Right lobe of liver (tissue), 4 donors: ENCODE data around the gene CELF4.

Experiments used
- POLR2A ChIP-seq: fragments of 450-650 bp; IDR thresholded peaks from one replicate; pipeline ENCODE4 v1.6.1; 2017; ENCODE audit warnings: antibody characterized with exemption, mild to moderate bottlenecking
- TF ChIP-seq, protein P1 (sequence below), 4 donors: fragments of 200-600 bp in 3 of 4; fragments of 450-650 bp in 1 of 4; IDR thresholded peaks; one replicate each; pipeline versions ENCODE4 v1.5.1 to v1.8.0; 2016 to 2022; ENCODE audit warnings: antibody characterized with exemption in 4 of 4, mild to moderate bottlenecking in 2 of 4
- donor health status: DM: no; HTN: no; CAD: no.
- donor health status: DM: no; HTN: no; CAD: no.
- donor health status: DM: no; HTN: yes; CAD: no.

GRCh38 chr18:37575646-37576045 lies 10.0 kb upstream of the CELF4 start:
- TF ChIP-seq, protein P1, sequence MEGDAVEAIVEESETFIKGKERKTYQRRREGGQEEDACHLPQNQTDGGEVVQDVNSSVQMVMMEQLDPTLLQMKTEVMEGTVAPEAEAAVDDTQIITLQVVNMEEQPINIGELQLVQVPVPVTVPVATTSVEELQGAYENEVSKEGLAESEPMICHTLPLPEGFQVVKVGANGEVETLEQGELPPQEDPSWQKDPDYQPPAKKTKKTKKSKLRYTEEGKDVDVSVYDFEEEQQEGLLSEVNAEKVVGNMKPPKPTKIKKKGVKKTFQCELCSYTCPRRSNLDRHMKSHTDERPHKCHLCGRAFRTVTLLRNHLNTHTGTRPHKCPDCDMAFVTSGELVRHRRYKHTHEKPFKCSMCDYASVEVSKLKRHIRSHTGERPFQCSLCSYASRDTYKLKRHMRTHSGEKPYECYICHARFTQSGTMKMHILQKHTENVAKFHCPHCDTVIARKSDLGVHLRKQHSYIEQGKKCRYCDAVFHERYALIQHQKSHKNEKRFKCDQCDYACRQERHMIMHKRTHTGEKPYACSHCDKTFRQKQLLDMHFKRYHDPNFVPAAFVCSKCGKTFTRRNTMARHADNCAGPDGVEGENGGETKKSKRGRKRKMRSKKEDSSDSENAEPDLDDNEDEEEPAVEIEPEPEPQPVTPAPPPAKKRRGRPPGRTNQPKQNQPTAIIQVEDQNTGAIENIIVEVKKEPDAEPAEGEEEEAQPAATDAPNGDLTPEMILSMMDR (IDR thresholded peaks at IDR 0.05): no peak
- TF ChIP-seq POLR2A: no peak
